ENCODE measurements around the gene CXCR3. TPM values are rescaled to one million over a fixed set of nuclear protein-coding genes. Genes with fewer than 3 reads are reported as not detected.
A peak's percentile ranks its signal among the peaks of the same experiment; 100 is the strongest.
"Not testable (repeated sequence)": the region's sequence is repeated elsewhere in the genome, so short reads cannot be mapped to it uniquely, and the experiment has no call there.

The CXCR3 gene
- 0.22 TPM for total RNA-seq
- long read RNA-seq = 0 reads

DNA sequence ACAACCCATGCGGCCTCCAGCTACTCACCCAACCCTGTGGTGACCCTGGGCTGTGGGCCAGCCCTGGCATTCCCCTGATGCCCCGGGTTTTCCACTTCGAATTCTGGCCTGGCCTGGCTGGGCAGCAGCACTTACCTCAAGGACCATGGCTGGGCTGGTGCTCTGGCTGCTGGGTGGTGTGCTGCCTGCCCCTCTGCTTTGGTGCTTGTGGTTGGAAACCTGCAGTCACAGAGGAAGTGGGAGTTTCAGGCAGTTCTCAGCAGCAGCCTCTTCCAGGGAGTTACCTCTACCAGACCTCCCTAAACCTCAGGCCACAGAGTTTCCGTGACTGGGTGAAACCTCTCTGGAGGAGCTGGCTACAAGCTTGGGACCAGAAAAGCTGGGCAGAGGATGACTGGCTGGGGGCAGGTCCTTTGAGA, at the start of gene CXCR3:
TSS of gene CXCR3 (minus strand) at position 209 of the 419 bp plus-strand sequence. CDS start at position 147, 62 bp downstream.
- ATAC-seq (ENCODE audit: poor library complexity) (peak; percentile 25), DNase-seq (peak; percentile 49)

DNA sequence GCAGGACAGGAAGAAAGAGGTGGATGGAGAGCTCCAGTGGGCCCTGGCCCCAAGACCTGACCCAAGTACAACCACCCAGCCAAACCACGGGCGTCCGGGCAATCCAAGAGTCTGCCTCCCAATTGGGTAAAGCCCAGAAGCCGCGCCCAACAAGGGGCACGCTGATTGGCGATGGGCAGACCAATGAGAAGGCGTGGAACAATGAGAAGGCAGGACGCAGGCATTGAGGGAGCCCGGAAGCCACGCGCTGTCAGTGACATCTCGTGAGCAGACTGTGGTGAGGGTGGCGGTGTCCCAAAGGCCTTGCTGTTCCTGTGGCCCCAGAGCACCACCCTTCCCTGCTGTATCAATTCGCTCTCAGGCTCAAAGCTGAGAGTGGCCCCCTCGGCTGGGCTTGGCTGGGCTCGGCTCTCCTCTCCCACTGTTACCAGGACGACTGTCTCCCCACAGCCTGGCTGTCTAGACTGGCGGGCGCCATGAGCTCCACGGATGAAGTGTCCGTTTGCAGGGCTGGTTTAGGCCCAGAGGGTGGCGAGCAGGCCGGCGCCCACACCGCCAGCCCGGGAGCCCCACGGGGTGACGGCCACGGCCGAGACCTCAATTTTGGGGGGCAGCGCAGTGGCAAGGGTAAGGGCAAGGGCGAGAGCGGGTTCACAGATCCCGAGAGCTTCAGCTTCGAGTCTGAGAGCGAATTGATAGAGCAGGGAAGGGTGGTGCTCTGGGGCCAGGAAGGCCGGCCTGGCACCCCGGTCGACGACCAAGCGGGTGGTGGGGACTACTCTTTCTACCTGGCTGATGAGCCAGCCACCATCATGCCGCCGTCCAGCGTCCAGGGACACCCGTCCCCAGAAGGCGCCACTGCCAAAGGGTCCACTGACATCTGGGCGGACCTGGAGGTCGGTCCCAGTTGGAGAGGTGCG, 49.3 kb upstream of the CXCR3 start, which contains the start of gene LOC101059915:
TSS of gene LOC101059915 (plus strand) at position 219 of the 920 bp plus-strand sequence.
- no peak for DNase-seq
- intact Hi-C loops (cut with DNase I) = no loop called here
- ATAC-seq (ENCODE audit: poor library complexity) = no peak

More for the DNA sequence above, at the start of gene CXCR3:
- intact Hi-C loops (cut with DNase I) = no loop called here

DNA sequence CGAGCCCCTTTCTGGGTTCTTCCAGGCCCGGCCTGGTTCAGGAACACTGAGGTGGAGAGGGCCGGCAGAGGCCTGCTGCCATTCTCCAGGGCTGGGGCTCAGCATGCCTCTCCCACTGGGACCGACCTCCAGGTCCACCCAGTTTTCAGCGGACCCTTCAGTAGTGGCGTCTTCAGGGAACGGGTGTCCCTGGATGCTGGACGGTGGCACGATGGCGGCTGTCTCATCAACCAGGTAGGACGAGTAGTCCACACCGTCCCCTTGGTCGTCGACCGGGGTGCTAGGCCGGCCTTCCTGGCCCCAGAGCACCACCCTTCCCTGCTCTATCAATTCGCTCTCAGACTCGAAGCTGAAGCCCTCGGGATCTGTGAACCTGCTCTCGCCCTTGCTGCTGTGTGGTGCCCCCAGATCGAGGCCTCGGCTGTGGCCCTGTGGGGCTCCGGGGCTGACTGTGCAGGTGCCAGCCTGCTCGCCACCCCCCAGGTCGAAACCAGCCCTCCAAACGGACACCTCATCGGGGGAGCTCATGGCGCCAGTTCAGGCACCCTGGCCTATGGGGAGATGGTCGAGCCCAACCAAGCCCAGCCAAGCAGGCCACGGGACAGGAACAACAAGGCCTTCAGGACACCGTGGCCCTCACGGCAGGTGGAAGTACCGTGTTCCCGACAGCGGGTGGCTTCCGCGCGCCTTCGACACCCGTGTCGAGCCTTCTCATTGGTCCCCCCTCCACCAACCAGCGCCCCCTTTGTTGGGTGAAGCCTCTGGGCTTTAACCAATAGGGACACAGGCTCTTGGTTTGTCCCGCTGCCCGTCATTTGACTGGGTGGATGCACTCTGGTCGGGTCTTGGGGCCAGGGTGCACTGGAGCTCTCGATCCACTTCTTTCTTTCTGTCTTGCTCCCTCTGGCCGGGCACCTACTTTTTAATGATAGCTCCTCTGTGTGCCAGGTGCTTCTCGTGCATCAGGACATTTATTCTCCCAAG, 48.2 kb upstream of the CXCR3 start:
- intact Hi-C loops (cut with DNase I) = no loop called here
- DNase-seq = no peak
- no peak for ATAC-seq (ENCODE audit: poor library complexity)

DNA sequence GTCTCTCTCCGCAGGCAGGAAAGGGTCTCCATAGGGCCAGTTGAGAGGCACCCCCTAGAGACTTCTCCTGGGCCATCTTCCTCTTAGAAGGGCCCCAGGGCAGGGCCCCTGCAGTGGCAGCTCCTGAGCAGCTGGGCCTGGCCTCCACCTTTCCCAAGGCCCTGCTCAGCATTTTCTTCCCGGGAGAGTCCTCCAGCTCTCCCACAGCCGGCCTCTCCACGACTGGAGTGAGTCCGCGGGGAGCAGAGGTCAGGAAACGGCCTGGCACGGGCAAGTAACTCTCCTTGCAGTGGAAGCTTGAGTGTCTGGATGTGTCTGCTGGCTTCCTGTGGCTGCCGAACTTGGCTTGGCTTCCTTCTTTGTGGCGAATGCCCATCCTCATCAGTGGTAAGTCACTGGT, 47.4 kb upstream of the CXCR3 start:
- DNase-seq = no peak
- ATAC-seq (ENCODE audit: poor library complexity) = no peak
- intact Hi-C loops (cut with DNase I) = no loop called here

DNA sequence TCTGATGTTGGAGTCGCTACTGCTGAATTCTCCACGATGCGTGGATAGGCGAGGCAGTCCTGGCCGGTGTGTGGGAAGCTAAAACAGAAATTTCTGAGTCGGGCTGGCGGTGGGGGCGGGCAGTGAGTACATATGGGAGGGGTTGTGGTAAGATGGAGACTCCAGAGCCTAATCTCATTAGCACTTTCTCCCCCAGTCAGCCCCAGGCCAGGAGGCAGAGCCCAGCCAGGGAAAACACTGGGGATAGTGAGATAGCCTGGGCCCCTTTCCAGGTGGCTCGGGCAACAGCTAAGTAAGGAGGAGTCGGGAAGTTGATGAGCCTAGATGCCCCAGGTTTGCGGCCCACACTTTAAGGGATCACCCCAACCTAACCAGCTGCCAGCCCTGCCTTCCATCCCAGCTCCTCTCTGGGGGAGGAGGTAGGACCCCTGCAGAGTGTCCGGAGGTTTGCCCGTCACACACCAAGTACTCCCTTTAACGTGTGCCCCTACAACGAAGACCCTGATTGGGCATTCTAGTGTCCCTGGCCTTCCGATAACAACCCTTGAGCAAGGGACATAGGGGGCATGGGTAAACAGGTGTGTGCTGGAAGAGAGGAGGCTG, 46.7 kb upstream of the CXCR3 start:
- intact Hi-C loops (cut with DNase I) = no loop called here
- ATAC-seq (ENCODE audit: poor library complexity) (no peak), DNase-seq (no peak)

DNA sequence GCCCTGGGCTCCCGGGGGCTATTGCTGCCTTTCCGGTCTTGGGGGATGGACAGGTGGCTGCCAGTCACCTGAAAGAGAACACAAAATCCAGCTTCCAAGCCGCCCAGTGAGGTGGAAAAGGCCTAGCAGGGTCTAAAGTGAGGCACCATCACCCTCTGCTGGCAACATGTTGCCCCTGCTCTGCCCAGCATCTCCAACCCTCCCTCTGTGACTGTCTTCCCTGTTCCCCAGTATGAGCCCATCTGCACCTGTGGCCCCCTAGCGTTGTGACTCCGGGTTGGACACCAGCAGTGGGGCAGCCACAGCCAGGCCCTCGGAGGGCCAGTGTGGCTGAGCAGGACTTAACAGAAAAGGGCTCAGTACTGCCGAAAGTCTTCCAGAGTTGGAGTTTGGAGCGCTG, 45.9 kb upstream of the CXCR3 start:
- ATAC-seq (ENCODE audit: poor library complexity); DNase-seq: not testable (repeated sequence)

DNA sequence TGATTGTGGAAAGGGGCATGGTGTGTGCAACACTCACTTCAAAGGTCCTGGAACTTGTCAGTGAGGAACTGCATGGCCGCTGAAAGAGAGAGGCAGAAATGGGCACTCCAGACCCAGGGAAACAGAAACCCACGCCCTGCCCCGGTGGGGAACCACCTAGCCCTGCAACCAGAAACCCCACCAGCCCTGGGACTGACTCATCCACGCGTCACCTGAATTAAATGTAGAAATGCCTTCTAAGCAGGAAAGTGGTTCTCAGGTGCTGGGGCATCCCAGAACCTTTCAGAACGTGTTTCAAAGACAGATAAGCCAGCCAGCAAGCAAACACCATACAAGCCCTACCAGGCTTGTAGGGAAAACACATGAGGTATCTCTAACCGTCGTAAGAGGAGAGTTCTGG, 44.9 kb upstream of the CXCR3 start:
- intact Hi-C loops (cut with DNase I); ATAC-seq (ENCODE audit: poor library complexity); DNase-seq: not testable (repeated sequence)

More for the DNA sequence above, 45.9 kb upstream of the CXCR3 start:
- intact Hi-C loops (cut with DNase I) = not testable (repeated sequence)

DNA sequence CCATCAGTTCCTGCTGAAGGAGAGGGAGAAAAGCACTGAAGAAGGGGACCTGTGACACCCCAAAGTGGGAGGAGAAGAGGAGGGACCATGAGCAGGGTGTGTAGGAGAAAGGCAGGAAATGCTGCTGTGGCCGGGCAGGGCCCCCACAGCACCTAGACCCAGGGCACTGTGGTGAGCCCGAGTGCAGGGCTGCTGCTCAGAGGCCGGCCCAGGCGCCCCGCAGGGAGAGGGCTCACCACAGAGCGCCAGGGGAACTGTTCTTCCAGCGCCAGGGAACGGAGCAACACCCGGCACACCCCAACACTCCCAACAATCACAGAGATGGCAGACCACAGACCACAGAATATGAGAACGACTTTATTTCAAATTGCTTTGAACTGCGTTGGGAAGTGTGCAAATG, 44.3 kb upstream of the CXCR3 start:
- DNase-seq = not testable (repeated sequence)

DNA sequence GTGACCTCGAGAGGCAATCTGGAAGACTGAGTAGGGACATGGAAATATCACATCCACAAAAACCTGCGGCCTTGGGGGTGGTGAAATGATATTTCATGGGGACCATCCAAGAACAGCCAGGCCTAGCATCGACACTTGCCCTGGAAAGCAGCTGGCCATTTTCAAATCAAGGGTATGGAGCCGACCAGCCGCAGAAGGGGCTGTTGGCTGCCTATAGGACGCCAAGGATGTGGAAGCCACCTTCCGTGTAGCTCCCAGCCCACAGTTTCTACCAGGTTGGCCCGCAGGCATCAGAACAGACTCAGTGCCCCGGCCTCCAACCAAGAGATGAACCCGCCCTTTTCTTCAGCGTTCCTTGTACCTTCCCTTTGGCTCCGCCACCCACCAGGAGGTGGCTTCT, 43.6 kb upstream of the CXCR3 start:
- DNase-seq (no peak), ATAC-seq (ENCODE audit: poor library complexity) (no peak)
- intact Hi-C loops (cut with DNase I) = no loop called here

More for the DNA sequence above, 44.3 kb upstream of the CXCR3 start:
- intact Hi-C loops (cut with DNase I); ATAC-seq (ENCODE audit: poor library complexity): not testable (repeated sequence)

DNA sequence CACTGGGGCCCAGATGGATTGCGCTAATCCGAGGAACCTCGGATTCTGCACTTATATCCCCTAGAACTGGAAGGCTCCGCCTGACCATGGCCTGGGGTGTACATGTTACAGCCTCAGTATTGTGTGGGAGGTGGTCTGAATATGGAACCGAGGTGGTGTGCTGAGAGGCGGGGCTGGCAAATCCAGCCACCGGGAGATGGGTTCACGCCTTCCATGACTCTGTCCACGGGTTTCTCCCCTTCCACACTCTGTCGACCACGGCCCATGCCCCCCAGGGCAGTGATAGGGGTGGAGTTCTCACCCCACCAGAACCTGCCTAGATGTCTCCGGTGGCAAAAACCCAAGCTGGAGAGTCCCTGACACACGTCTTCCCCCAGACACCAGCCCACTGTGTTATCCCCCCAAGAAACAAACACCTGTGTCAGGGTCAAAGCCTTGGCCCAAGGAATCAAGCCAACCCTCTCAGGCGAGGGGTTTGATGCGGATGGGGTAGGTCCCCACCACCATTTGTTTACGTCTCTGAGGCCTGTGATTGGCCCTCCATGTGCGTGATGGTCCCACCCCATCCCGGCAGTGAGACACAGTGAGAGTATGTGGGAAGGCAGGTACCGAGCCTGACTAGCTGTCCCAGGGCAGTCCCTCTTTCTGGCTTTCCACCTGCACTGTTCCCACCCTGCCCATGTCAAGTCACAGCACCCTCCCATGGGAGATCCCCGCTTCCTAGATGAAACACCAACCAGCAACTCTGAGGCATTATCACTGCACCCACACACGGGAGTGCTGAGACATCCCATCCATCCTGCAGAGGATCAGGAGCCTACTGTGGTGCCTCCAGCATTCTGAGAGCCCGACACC, 42.5 kb upstream of the CXCR3 start:
- intact Hi-C loops (cut with DNase I) = no loop called here
- DNase-seq (no peak), ATAC-seq (ENCODE audit: poor library complexity) (no peak)

DNA sequence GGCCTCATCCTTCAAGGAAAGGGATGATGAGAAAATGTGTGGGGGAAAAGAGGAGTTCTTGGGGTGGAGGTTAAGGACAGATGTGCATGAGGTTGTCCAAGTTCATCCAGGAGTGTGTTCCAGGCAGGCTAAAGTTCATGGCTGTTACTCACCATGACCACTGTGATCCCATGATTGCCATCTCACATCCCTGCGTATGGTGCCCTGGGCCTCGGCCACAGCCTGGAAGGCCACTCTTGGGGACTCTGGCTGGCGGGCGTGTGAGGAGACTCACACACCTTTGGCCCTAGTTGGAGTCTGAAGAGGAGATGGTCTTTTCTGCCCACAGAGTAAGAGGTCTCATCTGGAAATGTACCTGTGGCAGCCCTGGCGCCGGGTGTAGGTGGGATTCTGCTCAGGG, 41.6 kb upstream of the CXCR3 start:
- intact Hi-C loops (cut with DNase I) = no loop called here
- DNase-seq (no peak), ATAC-seq (ENCODE audit: poor library complexity) (no peak)

DNA sequence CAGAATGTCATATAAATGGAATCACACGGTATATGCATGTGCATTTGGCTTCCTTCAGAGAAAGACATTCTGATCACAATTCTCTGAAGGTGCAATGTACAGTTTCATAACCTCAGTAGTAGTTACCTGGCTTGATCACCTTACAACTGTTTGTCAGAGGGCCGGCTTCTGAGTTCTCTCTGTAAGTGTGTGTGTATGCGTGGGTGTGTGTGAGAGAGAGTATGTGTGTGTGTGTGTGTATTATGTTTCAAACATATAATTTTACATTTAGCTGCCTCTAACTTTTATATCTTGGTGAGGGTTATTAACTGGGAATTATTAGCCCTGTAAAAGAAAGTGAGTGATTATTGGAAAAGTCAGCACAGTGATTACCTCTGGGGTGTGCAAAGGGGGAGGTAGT, 41.0 kb upstream of the CXCR3 start:
- intact Hi-C loops (cut with DNase I) = no loop called here
- DNase-seq (no peak), ATAC-seq (ENCODE audit: poor library complexity) (no peak)

DNA sequence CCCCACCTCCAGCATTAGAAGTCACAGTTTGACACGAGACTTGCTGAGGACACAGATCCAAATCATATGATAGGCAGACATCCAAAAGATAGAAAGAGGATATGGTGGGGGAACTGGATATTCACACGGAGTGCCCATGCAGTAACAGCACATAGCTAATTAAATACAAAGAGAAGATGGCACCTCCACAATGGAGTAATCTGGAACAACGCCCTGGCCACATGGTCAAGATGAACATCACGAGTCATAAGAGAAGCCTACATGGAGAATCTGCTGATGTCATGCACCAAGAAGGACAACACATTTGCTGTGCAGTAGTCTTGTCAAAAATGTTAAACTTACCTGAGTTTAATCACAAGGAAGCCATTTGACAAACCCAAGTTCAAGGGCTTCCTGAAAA, 39.0 kb upstream of the CXCR3 start:
- no peak for DNase-seq

DNA sequence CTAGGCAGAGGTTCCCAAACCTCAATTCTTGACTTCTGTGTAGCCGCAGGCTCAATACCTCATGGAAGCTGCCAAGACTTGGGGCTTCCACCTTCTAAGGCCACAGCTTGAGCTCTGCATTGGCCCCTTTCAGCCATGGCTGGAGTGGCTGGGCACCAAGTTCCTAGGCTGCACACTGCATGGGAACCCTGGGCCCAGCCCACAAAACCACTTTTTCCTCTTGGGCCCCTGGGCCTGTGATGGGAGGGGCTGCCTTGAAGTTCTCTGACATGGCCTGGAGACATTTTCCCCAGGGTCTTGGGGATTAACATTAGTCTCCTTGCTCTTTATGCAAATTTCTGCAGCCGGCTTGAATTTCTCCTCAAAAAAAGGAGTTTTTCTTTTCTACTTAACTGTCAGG, 35.0 kb upstream of the CXCR3 start:
- intact Hi-C loops (cut with DNase I) = no loop called here
- ATAC-seq (ENCODE audit: poor library complexity) (no peak), DNase-seq (no peak)

More for the DNA sequence above, 39.0 kb upstream of the CXCR3 start:
- no peak for ATAC-seq (ENCODE audit: poor library complexity)
- intact Hi-C loops (cut with DNase I) = no loop called here

DNA sequence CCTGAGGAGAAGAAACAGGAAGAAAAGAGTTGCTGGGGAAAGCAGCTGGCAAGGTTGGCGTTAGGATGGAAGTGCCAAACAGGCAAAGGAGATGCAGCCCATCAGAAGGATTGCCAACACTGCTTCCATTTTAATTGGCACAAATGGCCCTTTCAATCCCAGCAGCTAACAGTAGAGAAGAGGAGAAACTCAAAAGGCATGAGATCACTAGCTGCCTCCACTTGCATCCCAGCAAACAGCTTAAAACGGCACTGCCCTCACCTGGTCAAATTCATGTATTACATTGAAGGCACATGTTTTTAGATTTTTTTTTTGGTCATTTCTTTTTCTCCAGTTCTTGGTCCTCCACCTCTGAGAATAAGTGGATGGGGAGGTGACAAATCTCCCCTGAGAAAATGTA, 34.1 kb upstream of the CXCR3 start:
- peak; percentile 51 for ATAC-seq (ENCODE audit: poor library complexity)
- no peak for DNase-seq
- intact Hi-C loops (cut with DNase I) = no loop called here

DNA sequence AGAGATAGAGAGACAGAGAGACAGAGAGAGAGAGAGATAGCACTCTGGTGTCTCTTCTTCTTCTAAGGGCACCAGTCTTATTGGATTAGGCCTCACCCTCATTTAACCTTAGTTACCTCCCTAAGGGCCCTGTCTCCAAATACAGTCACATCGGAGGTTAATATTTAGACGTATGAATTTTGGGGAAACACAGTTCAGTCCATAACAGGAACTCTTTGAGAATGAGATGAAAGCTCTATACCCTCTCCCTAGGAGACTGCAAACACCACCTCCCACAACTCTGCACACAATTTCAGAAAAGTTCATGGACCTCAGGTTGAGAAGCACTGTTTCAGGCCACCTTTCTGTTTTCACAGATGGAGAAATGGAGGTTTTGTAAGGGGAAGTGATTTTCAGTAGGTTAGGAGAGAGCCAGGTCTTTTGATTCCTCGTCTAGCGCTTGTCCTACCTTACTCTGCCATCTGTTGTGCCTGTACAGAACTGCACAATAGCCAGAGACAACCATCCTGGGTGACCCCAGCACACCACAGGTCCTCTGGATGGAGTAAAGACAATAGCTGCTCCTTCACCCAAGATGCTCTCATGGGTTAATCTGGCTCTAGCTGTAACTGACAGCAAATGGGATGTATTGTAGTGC, 32.1 kb upstream of the CXCR3 start:
- DNase-seq = no peak
- intact Hi-C loops (cut with DNase I) = no loop called here
- ATAC-seq (ENCODE audit: poor library complexity) = peak; percentile 79

DNA sequence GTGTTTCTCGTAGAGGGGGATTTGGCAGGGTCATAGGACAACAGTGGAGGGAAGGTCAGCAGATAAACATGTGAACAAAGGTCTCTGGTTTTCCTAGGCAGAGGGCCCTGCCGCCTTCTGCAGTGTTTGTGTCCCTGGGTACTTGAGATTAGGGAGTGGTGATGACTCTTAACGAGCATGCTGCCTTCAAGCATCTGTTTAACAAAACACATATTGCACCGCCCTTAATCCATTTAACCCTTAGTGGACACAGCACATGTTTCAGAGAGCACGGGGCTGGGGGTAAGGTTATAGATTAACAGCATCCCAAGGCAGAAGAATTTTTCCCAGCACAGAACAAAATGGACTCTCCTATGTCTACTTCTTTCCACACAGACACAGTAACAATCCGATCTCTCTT, 26.1 kb upstream of the CXCR3 start:
- ATAC-seq (ENCODE audit: poor library complexity); intact Hi-C loops (cut with DNase I); DNase-seq: not testable (repeated sequence)

Measured in Right ventricle myocardium superior (tissue), 1 donor.